ENCODE results near the gene BAZ2B.

DNA sequence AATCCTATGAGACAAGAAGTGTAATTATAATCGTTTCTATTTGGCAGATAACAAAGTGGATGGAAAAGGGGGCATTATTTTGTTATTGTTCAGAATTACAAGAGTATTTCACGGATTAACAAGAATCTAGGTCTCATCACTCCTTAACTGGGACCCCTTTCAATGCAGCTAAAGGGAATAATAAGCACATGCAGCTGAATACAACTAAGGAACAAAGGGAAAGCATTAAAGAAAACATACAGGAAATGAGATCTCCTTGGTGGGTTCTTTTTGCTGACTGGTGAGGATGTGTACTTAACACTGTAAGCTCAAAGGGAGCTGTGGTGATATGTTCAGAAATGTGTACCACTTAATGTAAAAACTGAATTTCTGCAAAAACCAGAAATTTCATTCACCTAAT, 189.3 kb downstream of the BAZ2B start:
- TF ChIP-seq, protein P1, sequence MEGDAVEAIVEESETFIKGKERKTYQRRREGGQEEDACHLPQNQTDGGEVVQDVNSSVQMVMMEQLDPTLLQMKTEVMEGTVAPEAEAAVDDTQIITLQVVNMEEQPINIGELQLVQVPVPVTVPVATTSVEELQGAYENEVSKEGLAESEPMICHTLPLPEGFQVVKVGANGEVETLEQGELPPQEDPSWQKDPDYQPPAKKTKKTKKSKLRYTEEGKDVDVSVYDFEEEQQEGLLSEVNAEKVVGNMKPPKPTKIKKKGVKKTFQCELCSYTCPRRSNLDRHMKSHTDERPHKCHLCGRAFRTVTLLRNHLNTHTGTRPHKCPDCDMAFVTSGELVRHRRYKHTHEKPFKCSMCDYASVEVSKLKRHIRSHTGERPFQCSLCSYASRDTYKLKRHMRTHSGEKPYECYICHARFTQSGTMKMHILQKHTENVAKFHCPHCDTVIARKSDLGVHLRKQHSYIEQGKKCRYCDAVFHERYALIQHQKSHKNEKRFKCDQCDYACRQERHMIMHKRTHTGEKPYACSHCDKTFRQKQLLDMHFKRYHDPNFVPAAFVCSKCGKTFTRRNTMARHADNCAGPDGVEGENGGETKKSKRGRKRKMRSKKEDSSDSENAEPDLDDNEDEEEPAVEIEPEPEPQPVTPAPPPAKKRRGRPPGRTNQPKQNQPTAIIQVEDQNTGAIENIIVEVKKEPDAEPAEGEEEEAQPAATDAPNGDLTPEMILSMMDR (IDR thresholded peaks at IDR 0.05), result no peak
- TF ChIP-seq POLR2A (IDR thresholded peaks at IDR 0.05), result no peak

Measured in right lobe of liver (tissue), 4 donors.